K562 (cell line): ENCODE measurements around the gene SVEP1. TPM values are rescaled to one million over a fixed set of nuclear protein-coding genes. Genes with fewer than 3 reads are reported as not detected.

ENCODE experiments used
- FOXK1 ChIP-seq: sonication (generic); formaldehyde crosslinking; IDR thresholded peaks from 2 replicates; pipeline ENCODE4 v1.8.0; 2022; ENCODE audit warnings: missing genetic modification reagents, mild to moderate bottlenecking, borderline replicate concordance
- HDAC6 ChIP-seq: IDR thresholded peaks from 2 replicates; pipeline ENCODE4 v1.6.1; 2012; ENCODE audit warnings: low read depth, mild to moderate bottlenecking, control low read depth, inconsistent platforms, low read length, moderate library complexity
- HDAC8 ChIP-seq: fragments of 450-650 bp; IDR thresholded peaks from 2 replicates; pipeline ENCODE4 v1.6.1; 2016; ENCODE audit warnings: mild to moderate bottlenecking, missing genetic modification characterization, moderate library complexity, missing compliant biosample characterization
- ILK ChIP-seq: fragments of 450-650 bp; IDR thresholded peaks from 2 replicates; pipeline ENCODE4 v1.6.1; 2016; ENCODE audit warnings: missing genetic modification characterization, low read depth, mild to moderate bottlenecking, missing compliant biosample characterization, moderate library complexity, borderline replicate concordance
- KDM4B ChIP-seq, 2 experiments: fragments of 450-650 bp in 1 of 2; sonication (generic) in 1 of 2; IDR thresholded peaks; 2 replicates each; pipeline ENCODE4 v1.6.1; 2016 to 2017; ENCODE audit warnings: borderline replicate concordance in 2 of 2, antibody characterized with exemption in 1 of 2, low read depth in 1 of 2, mild to moderate bottlenecking in 1 of 2
- NEUROD1 ChIP-seq: fragments of 150-350 bp; IDR thresholded peaks from 2 replicates; pipeline ENCODE4 v1.6.1; 2014; ENCODE audit warnings: borderline replicate concordance, low read length, low read depth; ENCODE audit not compliant: partially characterized antibody
- NFIX ChIP-seq: fragments of 250-450 bp; sonication (Bioruptor Pico); IDR thresholded peaks from 2 replicates; pipeline ENCODE4 v1.4.0; 2020; ENCODE audit warnings: low read depth, mild to moderate bottlenecking, moderate library complexity
- POLR2G ChIP-seq: fragments of 200-400 bp; formaldehyde crosslinking; IDR thresholded peaks from 2 replicates; pipeline ENCODE4 v1.6.1; 2017; ENCODE audit warnings: low read depth, mild to moderate bottlenecking, antibody characterized with exemption, low read length, moderate library complexity
- PRPF4 ChIP-seq: fragments of 200-400 bp; formaldehyde crosslinking; IDR thresholded peaks from one replicate; pipeline ENCODE4 v1.6.1; 2017; ENCODE audit warnings: low read length, low read depth, mild to moderate bottlenecking; ENCODE audit not compliant: insufficient read depth, poor library complexity, severe bottlenecking
- RAD51 ChIP-seq: fragments of 450-650 bp; IDR thresholded peaks from 2 replicates; pipeline ENCODE4 v1.7.1; 2016; ENCODE audit warnings: low read depth, mild to moderate bottlenecking, borderline replicate concordance
- RCOR1 ChIP-seq, 2 experiments: IDR thresholded peaks; 2 replicates each; pipeline ENCODE4 v1.6.1; 2012; ENCODE audit warnings: low read depth in 2 of 2, low read length in 2 of 2, borderline replicate concordance in 1 of 2, improper control_type of control experiment in 1 of 2
- SMARCB1 ChIP-seq: IDR thresholded peaks from 2 replicates; pipeline ENCODE4 v1.6.1; 2011; ENCODE audit warnings: improper control_type of control experiment, low read depth; ENCODE audit not compliant: insufficient read length
- SRSF7 ChIP-seq: fragments of 200-400 bp; formaldehyde crosslinking; optimal IDR thresholded peaks from 2 replicates; pipeline ENCODE3; 2017; ENCODE audit warnings: mild to moderate bottlenecking, low read depth, low read length
- STAT5A ChIP-seq: IDR thresholded peaks from 2 replicates; pipeline ENCODE4 v1.6.1; 2012; ENCODE audit warnings: low read length, inconsistent platforms, borderline replicate concordance
- TRIM28 ChIP-seq: fragments of 450-650 bp; IDR thresholded peaks from 2 replicates; pipeline ENCODE4 v1.6.1; 2017
- ZNF644 ChIP-seq: fragments of 200-800 bp; sonication (Bioruptor generic); IDR thresholded peaks from 2 replicates; pipeline ENCODE4 v1.6.1; 2016; ENCODE audit warnings: low read depth, missing genetic modification characterization, missing compliant biosample characterization
- polyA plus RNA-seq, 8 experiments: library from polyadenylated mRNA; depleted of rRNA in 4 of 8; stranded (reverse) in 5 of 8; unstranded in 3 of 8; fragments of >200 nt; fragmentation: Nextera tagmentation in 2 of 8; fragmentation: Illumina TruSeq in 1 of 8; extraction: Ambion mirVana in 2 of 8; extraction: Trizol in 1 of 8; gene quantifications; 2 replicates each; pipeline versions ENCODE4 v1.2.1 to v1.2.3, GENCODE V29; 2011 to 2014; ENCODE audit warnings: inconsistent platforms in 1 of 8, missing spikeins in 1 of 8
- total RNA-seq, 7 experiments: library from RNA; depleted of rRNA in 6 of 7; stranded (reverse); fragments of >200 nt in 6 of 7; fragmentation: Illumina TruSeq in 2 of 7; extraction: Trizol in 2 of 7; gene quantifications; 2 replicates each; pipeline versions ENCODE4 v1.2.1 to v1.2.3, GENCODE V29; 2011 to 2021; ENCODE audit warnings: low replicate concordance in 1 of 7
- TF ChIP-seq, protein P1 (sequence below): fragments of 250-450 bp; sonication (Bioruptor Pico); IDR thresholded peaks from 2 replicates; pipeline ENCODE4 v1.6.1; 2021; ENCODE audit warnings: mild to moderate bottlenecking
- TF ChIP-seq, protein P2 (sequence below): fragments of 450-650 bp; IDR thresholded peaks from 2 replicates; pipeline ENCODE4 v1.7.0; 2016; ENCODE audit warnings: borderline replicate concordance
- TF ChIP-seq, protein P3 (sequence below), 2 experiments: fragments of 150-350 bp in 1 of 2; IDR thresholded peaks; 2 replicates each; pipeline ENCODE4 v1.6.1; 2012 to 2016; ENCODE audit warnings: low read depth in 2 of 2, low read length in 2 of 2, mild to moderate bottlenecking in 1 of 2, moderate library complexity in 1 of 2
- TF ChIP-seq, protein P4 (sequence below): fragments of 450-650 bp; formaldehyde crosslinking; IDR thresholded peaks from 2 replicates; pipeline ENCODE4 v1.4.0; 2022; ENCODE audit warnings: missing genetic modification characterization

Gene SVEP1
- total and polyA plus RNA-seq, 9 of the 15 experiments (the other 6 are each of a cell fraction or from before 2014, with no cell fraction given), result 0.20 to 0.84 (median 0.43) TPM

GRCh38 chr9:110371411-110372007 is 208.0 kb downstream of the SVEP1 start (continued):
- TF ChIP-seq SMARCB1 (no peak), POLR2G (no peak), RAD51 (0 out of 2 replicates have a peak, but pooled peaks have one; percentile 46), ZNF644 (peak; percentile 97), ILK (peak; percentile 61), HDAC8 (no peak), TRIM28 (0 out of 2 replicates have a peak, but pooled peaks have one; percentile 34), RCOR1 (IDR thresholded peaks at IDR 0.05; ENCODE audit: borderline replicate concordance in 1 of 2, low read depth in 2 of 2, low read length in 2 of 2) (peak; percentile 86 to 98), SRSF7 (no peak), PRPF4 (no peak), KDM4B (IDR thresholded peaks at IDR 0.05; ENCODE audit: borderline replicate concordance in 2 of 2, low read depth in 1 of 2) (no peak), NFIX (CRISPR knock-in tag) (no peak), NEUROD1 (peak; percentile 83), FOXK1 (CRISPR knock-in tag) (no peak), HDAC6 (no peak), STAT5A (peak; percentile 100)
- TF ChIP-seq, protein P1, sequence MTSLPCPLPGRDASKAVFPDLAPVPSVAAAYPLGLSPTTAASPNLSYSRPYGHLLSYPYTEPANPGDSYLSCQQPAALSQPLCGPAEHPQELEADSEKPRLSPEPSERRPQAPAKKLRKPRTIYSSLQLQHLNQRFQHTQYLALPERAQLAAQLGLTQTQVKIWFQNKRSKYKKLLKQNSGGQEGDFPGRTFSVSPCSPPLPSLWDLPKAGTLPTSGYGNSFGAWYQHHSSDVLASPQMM, result no peak
- TF ChIP-seq, protein P2, sequence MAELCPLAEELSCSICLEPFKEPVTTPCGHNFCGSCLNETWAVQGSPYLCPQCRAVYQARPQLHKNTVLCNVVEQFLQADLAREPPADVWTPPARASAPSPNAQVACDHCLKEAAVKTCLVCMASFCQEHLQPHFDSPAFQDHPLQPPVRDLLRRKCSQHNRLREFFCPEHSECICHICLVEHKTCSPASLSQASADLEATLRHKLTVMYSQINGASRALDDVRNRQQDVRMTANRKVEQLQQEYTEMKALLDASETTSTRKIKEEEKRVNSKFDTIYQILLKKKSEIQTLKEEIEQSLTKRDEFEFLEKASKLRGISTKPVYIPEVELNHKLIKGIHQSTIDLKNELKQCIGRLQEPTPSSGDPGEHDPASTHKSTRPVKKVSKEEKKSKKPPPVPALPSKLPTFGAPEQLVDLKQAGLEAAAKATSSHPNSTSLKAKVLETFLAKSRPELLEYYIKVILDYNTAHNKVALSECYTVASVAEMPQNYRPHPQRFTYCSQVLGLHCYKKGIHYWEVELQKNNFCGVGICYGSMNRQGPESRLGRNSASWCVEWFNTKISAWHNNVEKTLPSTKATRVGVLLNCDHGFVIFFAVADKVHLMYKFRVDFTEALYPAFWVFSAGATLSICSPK, result no peak
- TF ChIP-seq, protein P3, sequence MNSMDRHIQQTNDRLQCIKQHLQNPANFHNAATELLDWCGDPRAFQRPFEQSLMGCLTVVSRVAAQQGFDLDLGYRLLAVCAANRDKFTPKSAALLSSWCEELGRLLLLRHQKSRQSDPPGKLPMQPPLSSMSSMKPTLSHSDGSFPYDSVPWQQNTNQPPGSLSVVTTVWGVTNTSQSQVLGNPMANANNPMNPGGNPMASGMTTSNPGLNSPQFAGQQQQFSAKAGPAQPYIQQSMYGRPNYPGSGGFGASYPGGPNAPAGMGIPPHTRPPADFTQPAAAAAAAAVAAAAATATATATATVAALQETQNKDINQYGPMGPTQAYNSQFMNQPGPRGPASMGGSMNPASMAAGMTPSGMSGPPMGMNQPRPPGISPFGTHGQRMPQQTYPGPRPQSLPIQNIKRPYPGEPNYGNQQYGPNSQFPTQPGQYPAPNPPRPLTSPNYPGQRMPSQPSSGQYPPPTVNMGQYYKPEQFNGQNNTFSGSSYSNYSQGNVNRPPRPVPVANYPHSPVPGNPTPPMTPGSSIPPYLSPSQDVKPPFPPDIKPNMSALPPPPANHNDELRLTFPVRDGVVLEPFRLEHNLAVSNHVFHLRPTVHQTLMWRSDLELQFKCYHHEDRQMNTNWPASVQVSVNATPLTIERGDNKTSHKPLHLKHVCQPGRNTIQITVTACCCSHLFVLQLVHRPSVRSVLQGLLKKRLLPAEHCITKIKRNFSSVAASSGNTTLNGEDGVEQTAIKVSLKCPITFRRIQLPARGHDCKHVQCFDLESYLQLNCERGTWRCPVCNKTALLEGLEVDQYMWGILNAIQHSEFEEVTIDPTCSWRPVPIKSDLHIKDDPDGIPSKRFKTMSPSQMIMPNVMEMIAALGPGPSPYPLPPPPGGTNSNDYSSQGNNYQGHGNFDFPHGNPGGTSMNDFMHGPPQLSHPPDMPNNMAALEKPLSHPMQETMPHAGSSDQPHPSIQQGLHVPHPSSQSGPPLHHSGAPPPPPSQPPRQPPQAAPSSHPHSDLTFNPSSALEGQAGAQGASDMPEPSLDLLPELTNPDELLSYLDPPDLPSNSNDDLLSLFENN (IDR thresholded peaks at IDR 0.05; ENCODE audit: low read depth in 2 of 2, low read length in 2 of 2), result peak in 1 of 2 experiments; percentile 97; a peak in 2 of 4 replicates
- TF ChIP-seq, protein P4, sequence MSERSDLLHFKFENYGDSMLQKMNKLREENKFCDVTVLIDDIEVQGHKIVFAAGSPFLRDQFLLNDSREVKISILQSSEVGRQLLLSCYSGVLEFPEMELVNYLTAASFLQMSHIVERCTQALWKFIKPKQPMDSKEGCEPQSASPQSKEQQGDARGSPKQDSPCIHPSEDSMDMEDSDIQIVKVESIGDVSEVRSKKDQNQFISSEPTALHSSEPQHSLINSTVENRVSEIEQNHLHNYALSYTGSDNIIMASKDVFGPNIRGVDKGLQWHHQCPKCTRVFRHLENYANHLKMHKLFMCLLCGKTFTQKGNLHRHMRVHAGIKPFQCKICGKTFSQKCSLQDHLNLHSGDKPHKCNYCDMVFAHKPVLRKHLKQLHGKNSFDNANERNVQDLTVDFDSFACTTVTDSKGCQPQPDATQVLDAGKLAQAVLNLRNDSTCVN (CRISPR knock-in tag), result no peak
